PC-3 (cell line): ENCODE results near the gene PEX16.

ENCODE experiments used
- EZH2 ChIP-seq: fragments of 300-600 bp; sonication (generic); IDR thresholded peaks from one replicate; pipeline ENCODE4 v1.6.1; 2017; ENCODE audit warnings: antibody characterized with exemption, mild to moderate bottlenecking, low read length; ENCODE audit not compliant: unreplicated experiment
- TF ChIP-seq, protein P1 (sequence below): fragments of 300-600 bp; sonication (generic); conservative IDR thresholded peaks from 2 replicates; pipeline ENCODE4 v1.5.1; 2017; ENCODE audit warnings: antibody characterized with exemption, low read depth, mild to moderate bottlenecking, low read length

- TF ChIP-seq, protein P1, sequence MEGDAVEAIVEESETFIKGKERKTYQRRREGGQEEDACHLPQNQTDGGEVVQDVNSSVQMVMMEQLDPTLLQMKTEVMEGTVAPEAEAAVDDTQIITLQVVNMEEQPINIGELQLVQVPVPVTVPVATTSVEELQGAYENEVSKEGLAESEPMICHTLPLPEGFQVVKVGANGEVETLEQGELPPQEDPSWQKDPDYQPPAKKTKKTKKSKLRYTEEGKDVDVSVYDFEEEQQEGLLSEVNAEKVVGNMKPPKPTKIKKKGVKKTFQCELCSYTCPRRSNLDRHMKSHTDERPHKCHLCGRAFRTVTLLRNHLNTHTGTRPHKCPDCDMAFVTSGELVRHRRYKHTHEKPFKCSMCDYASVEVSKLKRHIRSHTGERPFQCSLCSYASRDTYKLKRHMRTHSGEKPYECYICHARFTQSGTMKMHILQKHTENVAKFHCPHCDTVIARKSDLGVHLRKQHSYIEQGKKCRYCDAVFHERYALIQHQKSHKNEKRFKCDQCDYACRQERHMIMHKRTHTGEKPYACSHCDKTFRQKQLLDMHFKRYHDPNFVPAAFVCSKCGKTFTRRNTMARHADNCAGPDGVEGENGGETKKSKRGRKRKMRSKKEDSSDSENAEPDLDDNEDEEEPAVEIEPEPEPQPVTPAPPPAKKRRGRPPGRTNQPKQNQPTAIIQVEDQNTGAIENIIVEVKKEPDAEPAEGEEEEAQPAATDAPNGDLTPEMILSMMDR, result no peak
- no peak for TF ChIP-seq EZH2
Measured at GRCh38 chr11:45919806-45920530, 2.3 kb upstream of the PEX16 start.
